K562 (cell line): Measurements from ENCODE around the gene IMMP2L. TPM values are rescaled to one million over a fixed set of nuclear protein-coding genes. Genes with fewer than 3 reads are reported as not detected.

Experiments used
- ATF3 ChIP-seq, 2 experiments: fragments of 450-650 bp in 1 of 2; sonication (generic) in 1 of 2; formaldehyde crosslinking in 1 of 2; IDR thresholded peaks in 1 of 2; conservative IDR thresholded peaks in 1 of 2; 2 replicates each; pipeline versions ENCODE4 v1.6.1 to v1.8.1; 2016 to 2023; ENCODE audit warnings: mild to moderate bottlenecking in 2 of 2, moderate library complexity in 2 of 2, inconsistent platforms in 1 of 2, missing genetic modification reagents in 1 of 2
- ELF1 ChIP-seq: fragments of 200-800 bp; sonication (Bioruptor generic); IDR thresholded peaks from 2 replicates; pipeline ENCODE4 v1.6.1; 2016; ENCODE audit warnings: missing genetic modification characterization, missing compliant biosample characterization
- ETV1 ChIP-seq: fragments of 450-650 bp; conservative IDR thresholded peaks from 2 replicates; pipeline ENCODE4 v1.6.1; 2016; ENCODE audit warnings: missing genetic modification characterization, control low read depth, low read depth, missing compliant biosample characterization
- FOS ChIP-seq: IDR thresholded peaks from 3 replicates; pipeline ENCODE4 v1.6.1; 2011; ENCODE audit not compliant: insufficient read length; ENCODE audit errors: extremely low read depth
- GABPA ChIP-seq: fragments of 200-800 bp; sonication (Bioruptor generic); conservative IDR thresholded peaks from 2 replicates; pipeline ENCODE4 v1.6.1; 2016; ENCODE audit warnings: low read depth, missing genetic modification characterization, missing compliant biosample characterization
- GTF2F1 ChIP-seq: IDR thresholded peaks from 2 replicates; pipeline ENCODE4 v1.6.1; 2011; ENCODE audit warnings: low read depth, low read length, improper control_type of control experiment
- HMG20A ChIP-seq: fragments of 450-650 bp; formaldehyde crosslinking; conservative IDR thresholded peaks from 2 replicates; pipeline ENCODE4 v1.4.0; 2020; ENCODE audit warnings: mild to moderate bottlenecking, mixed read lengths
- KLF1 ChIP-seq: fragments of 450-650 bp; IDR thresholded peaks from 2 replicates; pipeline ENCODE4 v1.6.1; 2016; ENCODE audit warnings: missing genetic modification characterization, missing compliant biosample characterization
- NR1H2 ChIP-seq: sonication (generic); formaldehyde crosslinking; IDR thresholded peaks from 2 replicates; pipeline ENCODE4 v1.4.0; 2020; ENCODE audit warnings: mild to moderate bottlenecking, missing genetic modification reagents
- NUFIP1 ChIP-seq: fragments of 450-650 bp; IDR thresholded peaks from 2 replicates; pipeline ENCODE4 v1.6.1; 2018; ENCODE audit not compliant: partially characterized antibody
- PKNOX1 ChIP-seq: fragments of 450-650 bp; IDR thresholded peaks from 2 replicates; pipeline ENCODE4 v1.6.1; 2016
- SAP30 ChIP-seq: fragments of 200-600 bp; sonication (generic); IDR thresholded peaks from 2 replicates; pipeline ENCODE4 v1.6.1; 2012; ENCODE audit warnings: borderline replicate concordance, low read depth, mild to moderate bottlenecking, moderate library complexity, low read length, control low read depth, inconsistent platforms; ENCODE audit not compliant: insufficient read depth, poor library complexity, severe bottlenecking
- SPI1 ChIP-seq: IDR thresholded peaks from 2 replicates; pipeline ENCODE4 v1.6.1; 2011; ENCODE audit warnings: low read depth, low read length, control low read depth, borderline replicate concordance
- SRSF7 ChIP-seq: fragments of 200-400 bp; formaldehyde crosslinking; optimal IDR thresholded peaks from 2 replicates; pipeline ENCODE3; 2017; ENCODE audit warnings: mild to moderate bottlenecking, low read depth, low read length
- TARDBP ChIP-seq: fragments of 450-650 bp; IDR thresholded peaks from 2 replicates; pipeline ENCODE4 v1.6.1; 2016
- ZNF263 ChIP-seq: sonication (generic); formaldehyde crosslinking; IDR thresholded peaks from 2 replicates; pipeline ENCODE4 v1.8.0; 2022; ENCODE audit warnings: mild to moderate bottlenecking, missing genetic modification reagents, borderline replicate concordance
- ZNF316 ChIP-seq: fragments of 450-650 bp; IDR thresholded peaks from 2 replicates; pipeline ENCODE4 v1.6.1; 2016
- ZNF77 ChIP-seq: fragments of 250-450 bp; sonication (Bioruptor Pico); IDR thresholded peaks from 2 replicates; pipeline ENCODE4 v1.5.0; 2020
- polyA plus RNA-seq, 8 experiments: library from polyadenylated mRNA; depleted of rRNA in 4 of 8; stranded (reverse) in 5 of 8; unstranded in 3 of 8; fragments of >200 nt; fragmentation: Nextera tagmentation in 2 of 8; fragmentation: Illumina TruSeq in 1 of 8; extraction: Ambion mirVana in 2 of 8; extraction: Trizol in 1 of 8; gene quantifications; 2 replicates each; pipeline versions ENCODE4 v1.2.1 to v1.2.3, GENCODE V29; 2011 to 2014; ENCODE audit warnings: inconsistent platforms in 1 of 8, missing spikeins in 1 of 8
- total RNA-seq, 7 experiments: library from RNA; depleted of rRNA in 6 of 7; stranded (reverse); fragments of >200 nt in 6 of 7; fragmentation: Illumina TruSeq in 2 of 7; extraction: Trizol in 2 of 7; gene quantifications; 2 replicates each; pipeline versions ENCODE4 v1.2.1 to v1.2.3, GENCODE V29; 2011 to 2021; ENCODE audit warnings: low replicate concordance in 1 of 7
- TF ChIP-seq, protein P1 (sequence below), 2 experiments: fragments of 200-800 bp in 1 of 2; sonication (Bioruptor generic) in 1 of 2; sonication (generic) in 1 of 2; formaldehyde crosslinking in 1 of 2; IDR thresholded peaks in 1 of 2; conservative IDR thresholded peaks in 1 of 2; 2 replicates each; pipeline versions ENCODE4 v1.5.0 to v1.6.1; 2016 to 2020; ENCODE audit warnings: missing compliant biosample characterization in 1 of 2, missing genetic modification characterization in 1 of 2, missing genetic modification reagents in 1 of 2
- TF ChIP-seq, protein P2 (sequence below): fragments of 250-450 bp; sonication (Bioruptor Pico); IDR thresholded peaks from 2 replicates; pipeline ENCODE4 v1.5.0; 2021
- TF ChIP-seq, protein P3 (sequence below): sonication (generic); formaldehyde crosslinking; IDR thresholded peaks from 2 replicates; pipeline ENCODE4 v1.8.0; 2022; ENCODE audit warnings: missing genetic modification reagents, mild to moderate bottlenecking, borderline replicate concordance

Gene IMMP2L
- total and polyA plus RNA-seq, 9 of the 15 experiments (the other 6 are each of a cell fraction or from before 2014, with no cell fraction given) = 29.7 to 116 (median 53.0) TPM

DNA sequence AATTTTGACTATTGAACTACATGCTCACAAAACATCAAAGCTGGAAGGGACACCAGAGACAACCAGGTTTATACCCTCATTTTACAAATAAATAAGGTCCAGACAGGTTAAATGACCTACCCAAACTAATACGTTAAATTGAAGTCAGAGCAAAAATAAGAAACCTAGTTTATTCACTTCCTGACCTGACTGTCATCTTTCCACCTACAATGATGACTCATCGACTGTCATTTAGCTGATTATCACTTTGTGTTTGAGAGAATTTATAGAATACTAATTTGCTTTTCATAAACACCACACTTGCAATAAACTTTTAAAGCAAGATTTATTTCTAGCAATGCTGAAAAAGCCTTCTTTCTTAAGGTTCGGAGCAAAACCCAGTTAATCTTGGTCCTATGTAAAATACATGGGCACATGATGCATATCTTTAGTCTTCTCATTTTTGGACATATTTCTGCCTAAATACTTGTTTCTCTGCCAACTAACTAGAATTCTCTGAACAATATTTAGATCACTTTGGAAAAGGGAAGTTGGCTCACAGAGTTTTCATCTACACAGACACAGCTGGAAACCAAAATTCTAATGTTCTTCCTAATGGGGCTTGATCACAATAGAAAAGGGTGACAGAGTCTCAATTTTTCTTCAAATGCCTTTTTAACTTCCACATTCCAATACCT is 488.1 kb downstream of the IMMP2L start (continued):
- TF ChIP-seq PKNOX1 (peak; percentile 46; the same call in 1 of the 2 replicates), SAP30 (no peak), ELF1 (tag) (0 out of 2 replicates have a peak, but pooled peaks have one; percentile 13), FOS (peak; percentile 17), SPI1 (0 out of 2 replicates have a peak, but pooled peaks have one; percentile 7), ATF3 (IDR thresholded peaks at IDR 0.05) (peak; percentile 98), ATF3 (CRISPR knock-in tag; conservative IDR thresholded peaks at IDR 0.05) (no peak), ZNF263 (CRISPR knock-in tag) (no peak), SRSF7 (no peak), TARDBP (no peak), ZNF77 (CRISPR knock-in tag) (no peak), KLF1 (tag) (no peak), NR1H2 (CRISPR knock-in tag) (no peak), ETV1 (tag) (no peak), GTF2F1 (no peak), ZNF316 (peak; percentile 71), NUFIP1 (no peak), GABPA (tag) (no peak), HMG20A (no peak)
- TF ChIP-seq, protein P1, sequence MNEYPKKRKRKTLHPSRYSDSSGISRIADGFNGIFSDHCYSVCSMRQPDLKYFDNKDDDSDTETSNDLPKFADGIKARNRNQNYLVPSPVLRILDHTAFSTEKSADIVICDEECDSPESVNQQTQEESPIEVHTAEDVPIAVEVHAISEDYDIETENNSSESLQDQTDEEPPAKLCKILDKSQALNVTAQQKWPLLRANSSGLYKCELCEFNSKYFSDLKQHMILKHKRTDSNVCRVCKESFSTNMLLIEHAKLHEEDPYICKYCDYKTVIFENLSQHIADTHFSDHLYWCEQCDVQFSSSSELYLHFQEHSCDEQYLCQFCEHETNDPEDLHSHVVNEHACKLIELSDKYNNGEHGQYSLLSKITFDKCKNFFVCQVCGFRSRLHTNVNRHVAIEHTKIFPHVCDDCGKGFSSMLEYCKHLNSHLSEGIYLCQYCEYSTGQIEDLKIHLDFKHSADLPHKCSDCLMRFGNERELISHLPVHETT (CRISPR knock-in tag; conservative IDR thresholded peaks at IDR 0.05 in 1 of 2, IDR thresholded peaks at IDR 0.05 in 1 of 2) = no peak
- TF ChIP-seq, protein P2, sequence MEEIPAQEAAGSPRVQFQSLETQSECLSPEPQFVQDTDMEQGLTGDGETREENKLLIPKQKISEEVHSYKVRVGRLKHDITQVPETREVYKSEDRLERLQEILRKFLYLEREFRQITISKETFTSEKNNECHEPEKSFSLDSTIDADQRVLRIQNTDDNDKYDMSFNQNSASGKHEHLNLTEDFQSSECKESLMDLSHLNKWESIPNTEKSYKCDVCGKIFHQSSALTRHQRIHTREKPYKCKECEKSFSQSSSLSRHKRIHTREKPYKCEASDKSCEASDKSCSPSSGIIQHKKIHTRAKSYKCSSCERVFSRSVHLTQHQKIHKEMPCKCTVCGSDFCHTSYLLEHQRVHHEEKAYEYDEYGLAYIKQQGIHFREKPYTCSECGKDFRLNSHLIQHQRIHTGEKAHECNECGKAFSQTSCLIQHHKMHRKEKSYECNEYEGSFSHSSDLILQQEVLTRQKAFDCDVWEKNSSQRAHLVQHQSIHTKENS (CRISPR knock-in tag) = no peak
- TF ChIP-seq, protein P3, sequence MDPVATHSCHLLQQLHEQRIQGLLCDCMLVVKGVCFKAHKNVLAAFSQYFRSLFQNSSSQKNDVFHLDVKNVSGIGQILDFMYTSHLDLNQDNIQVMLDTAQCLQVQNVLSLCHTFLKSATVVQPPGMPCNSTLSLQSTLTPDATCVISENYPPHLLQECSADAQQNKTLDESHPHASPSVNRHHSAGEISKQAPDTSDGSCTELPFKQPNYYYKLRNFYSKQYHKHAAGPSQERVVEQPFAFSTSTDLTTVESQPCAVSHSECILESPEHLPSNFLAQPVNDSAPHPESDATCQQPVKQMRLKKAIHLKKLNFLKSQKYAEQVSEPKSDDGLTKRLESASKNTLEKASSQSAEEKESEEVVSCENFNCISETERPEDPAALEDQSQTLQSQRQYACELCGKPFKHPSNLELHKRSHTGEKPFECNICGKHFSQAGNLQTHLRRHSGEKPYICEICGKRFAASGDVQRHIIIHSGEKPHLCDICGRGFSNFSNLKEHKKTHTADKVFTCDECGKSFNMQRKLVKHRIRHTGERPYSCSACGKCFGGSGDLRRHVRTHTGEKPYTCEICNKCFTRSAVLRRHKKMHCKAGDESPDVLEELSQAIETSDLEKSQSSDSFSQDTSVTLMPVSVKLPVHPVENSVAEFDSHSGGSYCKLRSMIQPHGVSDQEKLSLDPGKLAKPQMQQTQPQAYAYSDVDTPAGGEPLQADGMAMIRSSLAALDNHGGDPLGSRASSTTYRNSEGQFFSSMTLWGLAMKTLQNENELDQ (CRISPR knock-in tag) = no peak
